ENCODE data around the gene PTK7.

Gene PTK7

DNA sequence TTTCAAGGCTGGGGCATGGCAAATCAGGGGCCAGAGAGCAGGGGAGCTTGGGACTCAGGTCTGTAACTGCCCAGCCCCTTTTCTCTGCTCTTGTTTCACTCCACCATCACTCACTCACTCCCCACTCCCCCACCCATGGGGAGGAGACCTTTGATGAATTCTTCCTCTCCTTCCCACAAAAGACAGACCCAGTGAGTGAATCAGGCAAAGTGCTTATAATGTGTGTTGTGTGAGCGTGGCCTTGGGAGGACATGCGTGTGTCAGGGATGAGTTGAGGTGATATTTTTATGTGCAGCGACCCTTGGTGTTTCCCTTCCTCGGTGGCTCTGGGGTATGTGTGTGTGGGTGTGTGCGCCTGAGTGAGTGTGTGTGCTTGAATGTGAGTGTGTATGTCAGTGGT is 104.9 kb downstream of the PTK7 start:
- no peak for DNase-seq (ENCODE audit: low read depth in 2 of 2)

DNA sequence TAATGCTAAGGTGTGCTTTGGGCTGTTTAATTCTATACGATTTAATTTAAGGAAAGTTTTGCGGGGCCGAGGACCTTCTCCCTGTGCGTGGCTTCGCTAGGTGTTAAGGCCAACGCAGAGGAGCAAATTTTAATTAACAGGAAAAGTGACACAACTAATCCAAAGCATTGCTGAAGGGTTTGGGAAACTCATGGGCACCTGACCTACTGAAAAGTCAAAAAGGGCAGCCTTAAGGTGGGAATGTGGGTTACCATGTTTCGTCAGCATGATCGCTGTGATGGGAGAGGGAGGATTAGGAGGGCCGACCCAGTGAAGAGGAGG is 105.5 kb downstream of the PTK7 start:
- DNase-seq (ENCODE audit: low read depth in 2 of 2), result no peak

DNA sequence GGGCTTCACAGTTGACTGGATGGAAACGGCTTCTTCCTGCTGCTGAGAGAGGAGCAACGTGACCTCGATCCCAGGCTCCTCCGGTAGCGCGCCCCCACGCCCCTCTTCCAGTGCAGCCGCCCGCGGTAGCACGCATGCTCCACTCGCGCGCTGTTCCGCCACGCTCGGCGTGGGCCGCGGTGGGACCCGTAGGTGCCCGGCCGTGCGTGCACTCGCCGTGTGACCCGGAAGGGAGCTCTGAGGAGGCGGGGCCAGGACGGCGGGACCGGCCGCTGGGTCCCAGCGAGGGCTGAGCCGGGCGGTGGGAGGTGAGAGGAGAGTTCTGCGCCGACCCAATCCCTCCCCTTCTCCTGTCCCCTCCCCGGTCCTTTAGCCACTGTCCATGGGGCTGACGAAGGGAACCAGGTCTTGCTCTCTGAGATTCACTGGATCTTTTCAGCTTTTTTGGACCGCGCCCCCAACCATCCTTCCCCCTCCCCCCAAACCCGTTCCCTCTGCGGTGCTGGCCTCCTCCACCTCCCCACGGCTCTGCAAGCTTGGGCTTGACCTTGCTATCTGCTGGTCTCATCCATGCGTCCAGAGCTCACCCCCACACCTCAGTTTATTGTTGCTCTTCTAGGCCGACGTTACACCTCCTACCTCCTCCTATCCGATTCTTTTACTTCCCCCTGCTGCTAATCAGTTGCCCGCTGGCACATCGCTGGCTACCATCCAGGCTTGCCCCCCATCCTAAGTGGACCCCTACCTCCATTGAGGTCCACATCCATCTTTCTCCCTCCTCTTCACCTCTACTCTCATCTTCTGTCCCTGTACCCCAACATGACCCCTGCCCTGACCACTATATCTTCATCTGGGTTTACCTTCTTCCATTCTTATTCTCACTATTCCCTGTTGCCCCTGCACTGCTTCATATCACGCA is 106.1 kb downstream of the PTK7 start, which contains the start of gene CUL9:
CUL9 (plus strand) TSS at position 255 of the 919 bp plus-strand sequence. CDS start 2,115 bp downstream, outside the sequence.
- peak; percentile 64 to 77 for DNase-seq (ENCODE audit: low read depth in 2 of 2)

DNA sequence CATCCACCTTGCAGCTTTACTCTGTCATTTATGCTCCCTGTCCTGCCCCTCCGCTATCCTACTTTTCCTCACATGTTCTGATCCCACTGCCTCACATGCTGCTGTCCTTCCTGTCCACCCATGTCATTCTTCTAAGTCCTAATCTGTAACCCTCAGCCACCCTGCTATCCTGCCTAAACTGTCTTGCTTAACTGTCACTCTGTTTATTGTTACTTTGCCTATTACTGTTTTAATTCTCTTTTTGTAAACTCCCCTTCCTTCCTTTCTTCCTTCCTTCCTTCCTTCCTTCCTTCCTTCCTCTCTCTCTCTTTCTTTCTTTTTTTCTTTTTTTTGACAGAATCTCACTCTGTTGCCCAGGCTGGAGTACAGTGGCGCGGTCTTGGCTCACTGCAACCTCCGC is 107.3 kb downstream of the PTK7 start:
- DNase-seq (ENCODE audit: low read depth in 2 of 2), result no peak

DNA sequence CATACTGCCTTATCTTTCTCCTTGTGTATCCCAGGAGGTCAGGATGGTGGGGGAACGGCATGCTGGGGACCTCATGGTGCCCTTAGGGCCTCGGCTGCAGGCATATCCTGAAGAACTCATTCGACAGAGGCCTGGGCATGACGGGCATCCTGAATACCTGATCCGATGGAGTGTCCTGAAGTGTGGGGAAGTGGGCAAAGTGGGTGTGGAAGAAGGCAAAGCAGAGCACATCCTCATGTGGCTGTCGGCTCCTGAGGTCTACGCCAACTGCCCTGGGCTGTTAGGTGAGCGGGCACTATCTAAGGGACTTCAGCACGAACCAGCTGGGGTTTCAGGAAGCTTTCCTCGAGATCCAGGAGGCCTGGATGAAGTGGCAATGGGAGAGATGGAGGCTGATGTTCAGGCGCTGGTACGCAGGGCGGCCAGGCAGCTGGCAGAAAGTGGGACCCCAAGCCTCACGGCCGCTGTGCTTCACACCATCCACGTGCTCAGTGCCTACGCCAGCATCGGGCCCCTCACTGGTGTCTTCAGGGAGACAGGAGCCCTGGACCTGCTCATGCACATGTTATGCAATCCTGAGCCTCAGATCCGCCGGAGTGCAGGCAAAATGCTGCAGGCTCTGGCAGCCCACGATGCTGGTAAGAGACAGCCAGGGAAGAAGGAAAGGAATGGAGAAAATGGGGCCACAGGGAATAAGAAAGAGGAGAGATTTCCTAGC is 108.3 kb downstream of the PTK7 start:
- DNase-seq (ENCODE audit: low read depth in 2 of 2), result no peak

DNA sequence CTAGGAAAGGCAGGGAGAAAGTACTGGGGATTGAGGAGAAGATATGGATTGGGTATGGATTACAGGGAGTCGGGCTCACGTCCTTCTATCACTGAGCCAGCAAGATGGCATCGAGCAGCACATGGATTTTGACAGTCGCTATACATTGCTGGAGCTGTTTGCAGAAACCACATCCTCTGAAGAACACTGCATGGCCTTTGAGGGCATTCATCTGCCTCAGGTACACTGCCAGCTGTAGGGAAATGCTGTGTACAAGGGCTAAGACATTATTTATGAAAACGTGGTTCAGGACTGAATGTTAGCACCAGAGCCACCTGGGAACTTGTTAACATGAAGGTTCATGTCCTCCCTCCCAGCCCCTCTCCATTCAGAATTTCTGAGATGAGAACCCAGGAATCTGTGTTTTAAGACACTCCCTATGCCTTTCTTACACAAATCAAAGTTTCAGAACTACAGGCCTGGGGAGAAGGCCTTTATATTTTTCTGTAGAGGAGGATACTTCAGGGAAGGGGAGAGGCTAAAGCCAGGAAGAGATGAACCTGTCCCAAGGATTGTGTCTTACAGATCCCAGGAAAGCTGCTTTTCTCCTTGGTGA is 109.4 kb downstream of the PTK7 start:
- DNase-seq (ENCODE audit: low read depth in 2 of 2), result no peak

DNA sequence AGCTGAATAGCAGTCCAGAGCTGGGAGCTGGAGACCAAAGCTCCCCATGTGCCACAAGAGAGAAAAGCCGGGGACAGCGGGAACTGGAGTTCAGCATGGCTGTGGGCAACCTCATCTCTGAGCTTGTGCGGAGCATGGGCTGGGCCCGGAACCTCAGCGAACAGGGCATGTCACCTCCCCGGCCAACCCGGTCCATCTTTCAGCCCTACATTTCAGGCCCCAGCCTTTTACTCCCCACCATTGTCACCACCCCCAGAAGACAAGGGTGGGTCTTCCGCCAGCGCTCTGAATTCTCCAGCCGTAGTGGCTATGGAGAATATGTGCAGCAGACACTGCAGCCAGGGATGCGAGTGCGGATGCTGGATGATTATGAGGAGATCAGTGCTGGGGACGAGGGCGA is 109.9 kb downstream of the PTK7 start:
- DNase-seq (ENCODE audit: low read depth in 2 of 2), result no peak

DNA sequence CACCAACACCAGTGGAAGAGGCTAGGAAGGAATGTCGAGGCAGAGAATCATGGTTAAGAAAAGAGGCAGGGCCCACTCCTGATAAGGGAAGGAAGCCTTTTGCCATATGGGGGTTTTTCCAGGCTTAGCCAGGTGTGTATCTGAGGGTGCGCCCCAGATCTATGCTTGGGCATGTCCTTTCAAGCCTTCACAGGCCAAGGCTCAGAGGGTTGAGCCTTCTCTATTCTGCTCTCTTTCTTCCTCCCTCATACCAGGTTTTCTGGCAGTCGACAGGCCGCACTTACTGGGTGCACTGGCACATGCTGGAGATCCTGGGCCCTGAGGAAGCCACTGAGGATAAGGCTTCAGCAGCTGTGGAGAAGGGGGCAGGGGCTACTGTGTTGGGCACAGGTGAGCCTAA is 110.6 kb downstream of the PTK7 start:
- no peak for DNase-seq (ENCODE audit: low read depth in 2 of 2)

DNA sequence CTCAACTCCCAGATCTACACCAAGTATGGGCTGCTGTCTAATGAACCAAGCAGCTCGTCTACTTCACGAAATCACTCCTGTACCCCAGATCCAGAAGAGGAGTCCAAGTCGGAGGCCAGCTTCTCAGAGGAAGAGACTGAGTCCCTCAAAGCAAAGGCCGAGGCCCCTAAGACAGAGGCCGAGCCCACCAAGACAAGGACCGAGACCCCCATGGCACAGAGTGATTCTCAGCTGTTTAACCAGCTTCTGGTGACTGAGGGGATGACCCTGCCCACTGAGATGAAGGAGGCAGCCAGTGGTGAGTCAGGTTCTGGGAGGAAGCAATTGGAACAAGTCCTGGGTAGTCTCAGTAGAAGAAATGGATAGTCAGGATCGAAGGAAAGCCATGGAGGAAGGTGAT is 111.7 kb downstream of the PTK7 start:
- DNase-seq (ENCODE audit: low read depth in 2 of 2), result no peak

DNA sequence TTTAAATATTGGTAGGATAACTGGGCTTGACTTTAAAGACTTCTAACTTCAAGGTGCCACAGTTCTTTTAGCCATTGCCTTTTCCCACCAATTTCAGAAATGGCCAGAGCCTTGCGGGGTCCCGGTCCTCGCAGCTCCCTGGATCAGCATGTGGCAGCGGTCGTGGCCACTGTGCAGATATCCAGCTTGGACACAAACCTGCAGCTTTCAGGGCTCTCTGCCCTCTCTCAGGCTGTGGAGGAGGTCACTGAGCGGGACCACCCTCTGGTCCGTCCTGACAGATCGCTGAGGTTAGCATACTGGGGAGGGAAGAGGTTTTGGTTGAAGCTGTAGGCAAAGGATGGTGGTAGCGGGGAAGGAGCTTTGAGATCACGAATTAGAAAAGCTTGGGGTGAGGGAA is 112.3 kb downstream of the PTK7 start:
- DNase-seq (ENCODE audit: low read depth in 2 of 2), result no peak

DNA sequence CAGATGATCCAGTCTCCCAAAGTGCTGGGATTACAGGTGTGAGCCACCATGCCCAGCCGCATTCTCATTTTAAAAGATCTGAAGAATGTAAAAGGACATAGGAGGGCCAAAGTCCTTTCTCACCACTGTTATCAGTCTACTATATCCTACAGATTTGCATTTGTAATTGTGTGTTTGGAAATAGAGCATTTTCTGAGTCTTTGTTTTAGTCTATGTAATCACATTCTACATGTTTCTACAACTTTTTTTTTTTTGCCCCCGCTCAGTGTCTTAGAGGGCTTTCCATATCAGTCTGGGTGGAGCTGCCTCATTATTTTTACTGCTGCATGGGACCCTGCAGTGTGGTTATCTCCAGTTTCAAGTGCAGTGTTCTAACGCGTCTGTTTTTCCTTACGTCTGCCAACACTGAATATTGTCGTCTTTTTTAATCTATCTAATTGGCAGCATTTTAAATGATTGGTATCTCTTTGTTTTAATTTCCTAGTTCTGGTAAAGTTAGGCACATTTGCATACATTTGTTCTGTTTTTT is 113.7 kb downstream of the PTK7 start:
- no peak for DNase-seq (ENCODE audit: low read depth in 2 of 2)

DNA sequence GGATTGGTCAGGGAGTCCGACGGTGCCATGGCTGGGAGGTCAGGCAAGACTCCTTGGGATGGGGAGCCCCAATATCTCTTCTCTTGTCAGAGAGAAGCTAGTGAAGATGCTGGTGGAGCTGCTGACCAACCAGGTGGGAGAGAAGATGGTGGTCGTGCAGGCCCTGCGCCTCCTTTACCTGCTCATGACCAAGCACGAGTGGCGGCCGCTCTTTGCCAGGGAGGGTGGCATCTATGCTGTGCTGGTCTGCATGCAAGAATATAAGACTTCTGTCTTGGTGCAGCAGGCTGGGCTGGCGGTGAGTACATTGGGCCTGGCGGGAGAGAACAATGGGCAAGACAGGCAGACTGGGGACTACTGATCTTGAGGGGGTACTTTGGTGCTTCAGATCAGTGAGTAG is 116.8 kb downstream of the PTK7 start:
- DNase-seq (ENCODE audit: low read depth in 2 of 2), result no peak

DNA sequence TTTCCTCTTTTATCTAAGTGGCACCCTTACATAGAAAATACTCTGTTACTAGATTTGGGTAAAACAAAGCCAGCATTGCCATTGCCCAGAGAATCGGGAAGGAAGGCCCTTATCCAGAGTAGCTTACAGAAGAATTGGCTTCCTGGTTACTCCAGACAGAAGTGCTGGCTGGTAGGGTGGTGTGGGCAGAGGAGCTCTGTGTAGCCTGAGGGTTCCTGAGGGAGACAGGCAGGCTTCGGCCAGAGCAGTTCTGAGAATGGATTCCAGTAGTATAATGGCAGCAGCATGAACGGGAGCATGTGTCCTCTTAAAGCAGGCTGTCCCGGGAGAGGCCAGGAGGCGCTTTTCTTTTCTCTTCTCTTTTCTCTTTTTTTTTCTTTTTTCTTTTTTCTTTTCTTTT is 117.8 kb downstream of the PTK7 start:
- no peak for DNase-seq (ENCODE audit: low read depth in 2 of 2)

DNA sequence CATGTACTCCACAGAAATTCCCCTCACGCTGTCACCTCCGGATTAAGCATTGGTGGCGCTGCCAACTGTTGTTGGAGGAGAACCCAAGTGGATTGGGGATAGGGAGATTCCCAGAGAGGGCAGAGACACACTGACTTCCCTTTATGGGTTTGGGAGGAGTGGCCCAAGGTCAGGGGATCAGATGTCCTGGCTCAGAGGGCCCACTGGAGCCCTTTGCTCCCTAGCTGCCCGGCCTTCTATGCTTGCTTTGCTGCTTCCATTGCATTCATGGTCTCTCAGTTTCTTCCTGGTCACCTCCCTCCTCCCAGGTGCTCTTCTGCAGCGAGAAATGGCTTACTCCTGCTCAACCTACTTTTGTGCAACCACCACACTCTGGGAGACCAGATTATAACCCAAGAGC is 120.2 kb downstream of the PTK7 start:
- DNase-seq (ENCODE audit: low read depth in 2 of 2), result no peak

DNA sequence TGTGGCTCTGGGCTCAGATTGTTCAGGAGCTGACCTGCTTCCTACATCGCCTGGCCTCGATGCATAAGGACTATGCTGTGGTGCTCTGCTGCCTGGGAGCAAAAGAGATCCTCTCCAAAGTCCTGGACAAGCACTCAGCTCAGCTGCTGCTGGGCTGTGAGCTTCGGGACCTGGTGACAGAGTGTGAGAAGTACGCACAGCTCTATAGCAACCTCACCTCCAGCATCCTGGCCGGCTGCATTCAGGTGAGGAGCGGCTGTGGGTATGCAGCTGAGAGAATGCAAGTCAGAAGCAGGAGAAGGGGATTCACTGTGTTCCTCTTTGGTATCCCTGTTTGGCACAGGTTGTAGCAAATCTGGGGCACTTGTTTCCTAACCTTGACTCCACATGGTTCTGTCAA is 123.8 kb downstream of the PTK7 start:
- DNase-seq (ENCODE audit: low read depth in 2 of 2), result no peak

DNA sequence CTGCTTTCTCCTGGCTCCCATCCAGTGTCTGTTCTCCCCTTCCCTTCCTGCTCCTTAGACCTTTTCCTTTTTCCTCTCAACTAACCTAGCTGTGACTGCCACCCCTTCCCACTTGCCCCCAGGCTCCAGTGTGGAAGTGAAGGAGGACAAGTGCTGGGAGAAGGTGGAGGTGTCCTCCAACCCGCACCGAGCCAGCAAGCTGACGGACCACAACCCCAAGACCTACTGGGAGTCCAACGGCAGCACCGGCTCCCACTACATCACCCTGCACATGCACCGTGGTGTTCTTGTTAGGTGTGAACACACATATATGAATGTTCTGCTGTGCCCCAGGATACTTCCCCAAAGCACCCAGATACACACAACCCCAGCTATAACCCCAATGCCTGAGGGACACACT is 124.4 kb downstream of the PTK7 start:
- DNase-seq (ENCODE audit: low read depth in 2 of 2), result no peak

DNA sequence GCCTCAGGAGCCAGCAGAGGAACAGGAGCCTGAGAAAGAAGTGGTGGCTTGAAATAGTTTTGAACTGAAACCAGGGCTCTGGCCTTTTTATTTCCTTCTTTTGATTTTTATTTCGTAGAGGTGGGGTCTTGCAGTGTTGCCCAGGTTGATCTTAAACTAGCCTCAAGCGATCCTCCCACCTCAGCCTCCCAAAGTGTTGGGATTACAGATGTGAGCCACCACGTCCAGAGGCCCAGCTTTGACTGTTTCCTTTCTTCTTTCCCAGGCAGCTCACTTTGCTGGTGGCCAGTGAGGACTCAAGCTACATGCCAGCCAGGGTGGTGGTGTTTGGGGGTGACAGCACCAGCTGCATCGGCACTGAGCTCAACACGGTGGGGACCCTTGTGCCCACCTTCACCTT is 126.3 kb downstream of the PTK7 start:
- no peak for DNase-seq (ENCODE audit: low read depth in 2 of 2)

DNA sequence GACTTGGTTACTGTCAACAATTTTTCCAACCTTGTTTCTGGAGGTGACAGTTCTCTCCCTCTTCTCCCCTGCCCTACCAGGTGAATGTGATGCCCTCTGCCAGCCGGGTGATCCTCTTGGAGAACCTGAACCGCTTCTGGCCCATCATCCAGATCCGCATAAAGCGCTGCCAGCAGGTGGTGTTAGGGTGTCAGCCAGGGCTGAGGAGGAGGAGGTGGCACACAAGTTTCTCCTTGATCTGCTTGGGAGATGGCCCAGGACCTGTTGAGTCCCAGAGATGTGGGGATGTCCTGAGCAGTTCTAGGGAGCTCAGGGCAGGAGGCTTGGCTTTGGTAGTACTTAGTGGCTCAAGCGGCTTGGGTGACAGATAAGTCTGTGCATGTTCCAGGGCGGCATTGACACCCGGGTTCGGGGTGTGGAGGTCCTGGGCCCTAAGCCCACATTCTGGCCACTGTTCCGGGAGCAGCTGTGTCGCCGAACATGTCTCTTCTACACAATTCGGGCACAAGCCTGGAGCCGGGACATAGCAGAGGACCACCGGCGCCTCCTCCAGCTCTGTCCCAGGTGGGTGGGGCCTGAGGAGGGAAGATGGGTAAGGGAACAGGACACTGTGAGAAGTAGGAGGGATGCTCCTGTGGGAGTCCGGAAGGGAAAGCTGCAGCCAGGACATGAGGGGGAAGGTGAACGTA is 127.1 kb downstream of the PTK7 start:
- no peak for DNase-seq (ENCODE audit: low read depth in 2 of 2)

DNA sequence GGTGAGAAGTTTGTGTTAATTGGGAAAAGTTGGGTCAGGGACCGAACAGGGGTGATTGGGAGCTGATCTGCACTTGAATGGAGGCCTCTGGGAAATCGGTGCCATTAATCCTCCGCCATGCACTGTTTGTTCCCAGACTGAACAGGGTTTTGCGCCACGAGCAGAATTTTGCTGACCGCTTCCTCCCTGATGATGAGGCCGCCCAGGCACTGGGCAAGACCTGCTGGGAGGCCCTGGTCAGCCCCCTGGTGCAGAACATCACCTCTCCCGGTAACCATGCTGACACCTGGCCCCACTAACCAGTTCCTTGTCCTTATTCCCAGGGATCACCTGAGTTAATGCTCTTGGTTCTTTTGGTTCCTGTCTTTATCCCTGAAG is 127.6 kb downstream of the PTK7 start:
- no peak for DNase-seq (ENCODE audit: low read depth in 2 of 2)

DNA sequence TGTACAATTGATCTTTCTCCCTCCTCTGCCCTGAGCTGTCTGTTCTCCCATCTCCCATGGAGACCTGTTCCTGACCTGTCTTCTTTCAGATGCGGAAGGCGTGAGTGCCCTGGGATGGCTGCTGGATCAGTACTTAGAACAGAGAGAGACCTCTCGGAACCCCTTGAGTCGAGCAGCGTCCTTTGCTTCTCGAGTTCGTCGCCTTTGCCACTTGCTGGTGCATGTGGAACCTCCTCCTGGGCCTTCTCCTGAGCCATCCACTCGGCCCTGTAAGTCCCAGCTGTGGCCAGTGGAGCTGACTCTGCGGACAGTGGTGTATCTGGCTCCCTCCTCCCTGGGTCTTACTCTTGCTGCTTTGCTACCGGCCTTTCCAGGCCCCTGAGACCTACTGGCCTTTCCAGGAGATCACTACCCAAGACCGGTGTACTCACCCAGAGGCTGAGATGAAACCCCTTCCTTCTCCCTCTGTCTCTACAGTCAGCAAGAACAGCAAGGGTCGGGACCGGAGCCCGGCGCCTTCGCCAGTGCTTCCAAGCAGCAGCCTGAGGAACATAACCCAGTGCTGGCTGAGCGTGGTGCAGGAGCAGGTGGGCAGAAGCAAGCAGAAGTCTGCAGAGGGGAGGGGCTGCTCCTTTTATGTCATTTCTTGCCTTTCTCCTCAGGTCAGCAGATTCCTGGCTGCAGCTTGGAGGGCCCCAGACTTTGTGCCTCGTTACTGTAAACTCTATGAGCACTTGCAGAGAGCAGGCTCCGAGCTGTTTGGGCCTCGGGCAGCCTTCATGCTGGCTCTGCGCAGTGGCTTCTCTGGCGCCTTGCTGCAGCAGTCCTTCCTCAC is 128.4 kb downstream of the PTK7 start:
- DNase-seq (ENCODE audit: low read depth in 2 of 2), result no peak

DNA sequence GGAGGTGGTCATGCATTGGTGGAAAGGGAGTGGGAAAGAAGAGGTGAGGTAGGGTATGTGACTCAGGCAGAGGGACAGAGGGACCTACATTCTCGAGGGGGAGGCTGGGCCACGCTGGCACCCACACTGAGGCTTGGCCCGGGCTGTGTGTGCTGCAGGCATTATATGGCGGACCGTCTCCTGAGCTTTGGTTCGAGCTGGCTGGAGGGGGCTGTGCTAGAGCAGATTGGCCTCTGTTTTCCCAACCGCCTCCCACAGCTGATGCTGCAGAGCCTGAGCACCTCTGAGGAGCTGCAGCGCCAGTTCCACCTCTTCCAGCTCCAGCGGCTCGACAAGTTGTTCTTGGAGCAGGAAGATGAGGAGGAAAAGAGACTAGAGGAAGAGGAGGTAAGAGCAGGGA is 129.7 kb downstream of the PTK7 start:
- DNase-seq (ENCODE audit: low read depth in 2 of 2), result no peak

Measured in stimulated activated CD4-positive, alpha-beta T cell treated with anti-CD3 and anti-CD28 coated beads, Interleukin-12 subunit alpha, Interleukin-12 subunit beta, amount 100 ng/mL, for 24 hours (primary cell).